Astrocyte of the cerebellum (primary cell): ENCODE data around the gene CDCP1.
A peak's percentile ranks its signal among the peaks of the same experiment; 100 is the strongest.

ENCODE experiments used
- DNase-seq: peaks from one replicate; pipeline ENCODE4 v3.0.0-alpha.2; 2011; ENCODE audit warnings: low read depth
- H3K4me3 ChIP-seq: 2 replicates; pipeline ENCODE4 v1.5.1; 2011; ENCODE audit warnings: mild to moderate bottlenecking, low read depth, low read length, moderate library complexity
- CTCF ChIP-seq: IDR thresholded peaks from 2 replicates; pipeline ENCODE4 v1.5.1; 2012; ENCODE audit warnings: low read length, low read depth, moderate library complexity, mild to moderate bottlenecking; ENCODE audit errors: missing control alignments
- in situ Hi-C: cut with HindIII; loops from 2 replicates; pipeline ENCODE4 v1.10.0; 2017; ENCODE audit warnings: low sequenced_read_pairs

CDCP1 gene

GRCh38 chr3:45145681-45146614, at the start of gene CDCP1:
TSS of gene CDCP1 (minus strand) at chr3:45146378. CDS start at chr3:45146287, 91 bp downstream.
- no peak for DNase-seq
- in situ Hi-C loops = no loop called here
- TF ChIP-seq CTCF = no peak
- peak within 1 kb of the TSS; percentile 68 for H3K4me3 ChIP-seq

GRCh38 chr3:45194791-45195190, 48.6 kb upstream of the CDCP1 start:
- H3K4me3 ChIP-seq = no peak overlapping the region
- DNase-seq = no peak
- no peak for TF ChIP-seq CTCF
- in situ Hi-C loops = no loop called here

GRCh38 chr3:45191924-45192417, 45.8 kb upstream of the CDCP1 start:
- no peak for TF ChIP-seq CTCF
- in situ Hi-C loops = no loop called here
- H3K4me3 ChIP-seq = no peak overlapping the region
- DNase-seq = no peak

GRCh38 chr3:45191424-45191823, 45.2 kb upstream of the CDCP1 start:
- in situ Hi-C loops = no loop called here
- TF ChIP-seq CTCF = no peak
- no peak for DNase-seq
- no peak overlapping the region for H3K4me3 ChIP-seq

- no peak overlapping the region for H3K4me3 ChIP-seq
- no peak for DNase-seq
Observed at GRCh38 chr3:45188719-45189659, 42.8 kb upstream of the CDCP1 start.

More at GRCh38 chr3:45188719-45189659, 42.8 kb upstream of the CDCP1 start:
- in situ Hi-C loops = no loop called here
- TF ChIP-seq CTCF = no peak
